HG03439 (cell line): ENCODE data around the gene PLAA.

Experiments
- ATAC-seq: cut with Tn5 transposase; IDR thresholded peaks from one replicate; pipeline ENCODE4 v1.9.1; 2021; ENCODE audit warnings: mild to moderate bottlenecking, moderate library complexity; ENCODE audit not compliant: unreplicated experiment

The PLAA gene

DNA sequence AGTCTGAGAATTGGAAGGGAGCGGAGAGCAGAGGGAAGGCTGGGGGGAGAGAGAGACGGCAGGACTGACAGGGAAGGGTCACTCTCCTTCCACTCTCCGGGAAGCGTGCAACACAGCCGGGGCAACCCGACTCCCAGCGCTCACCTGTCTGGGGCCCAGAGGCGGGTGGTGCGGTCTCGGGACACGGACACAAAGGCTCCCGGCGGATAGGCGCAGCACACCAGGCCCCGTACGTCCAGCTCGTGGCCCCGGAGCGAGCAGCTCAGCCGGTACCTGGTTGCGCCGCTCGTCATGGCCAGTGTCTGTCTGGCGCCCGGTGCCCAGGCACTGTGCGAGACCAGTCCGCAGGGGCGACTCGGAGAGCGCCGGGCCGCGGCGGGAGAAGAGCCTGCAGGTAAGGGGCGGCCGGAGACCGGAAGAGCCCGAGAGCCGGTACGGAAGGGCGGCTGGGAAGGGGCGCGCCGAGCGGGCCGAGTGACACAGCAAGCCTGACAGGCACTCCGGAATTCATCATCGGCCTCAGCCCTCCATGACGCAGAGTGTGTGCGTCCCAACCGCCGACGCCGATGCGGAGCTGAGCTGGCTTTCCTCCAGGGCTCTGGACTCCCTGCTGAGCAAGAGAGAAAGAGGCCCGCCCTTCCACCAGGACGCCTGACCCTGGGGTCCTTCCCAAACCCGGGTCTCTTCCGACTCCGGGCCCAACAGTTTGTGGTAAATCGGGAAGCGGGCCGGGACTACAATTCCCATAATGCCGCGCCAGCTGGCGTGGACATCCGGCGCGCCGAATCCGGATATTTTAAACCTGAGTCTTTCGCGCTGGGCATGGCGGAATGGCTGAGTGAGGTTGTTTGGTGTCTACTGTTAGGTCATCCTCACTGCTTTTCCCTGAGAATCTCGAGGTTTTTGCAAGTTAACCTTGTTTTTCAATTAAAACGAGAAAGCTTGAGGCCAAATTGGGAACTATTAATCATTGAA lies at the start of gene PLAA:
Gene PLAA, minus strand, starts transcription at position 490 of the 975 bp plus-strand sequence. Its CDS starts 197 bp downstream, at position 293.
- ATAC-seq, result peak; percentile 98

GRCh38 chr9:26995810-26996209 lies 48.8 kb upstream of the PLAA start:
- no peak for ATAC-seq

GRCh38 chr9:26983340-26983739 lies 36.3 kb upstream of the PLAA start:
- no peak for ATAC-seq

- no peak for ATAC-seq
Observed at GRCh38 chr9:26975728-26976707, 29.0 kb upstream of the PLAA start.

DNA sequence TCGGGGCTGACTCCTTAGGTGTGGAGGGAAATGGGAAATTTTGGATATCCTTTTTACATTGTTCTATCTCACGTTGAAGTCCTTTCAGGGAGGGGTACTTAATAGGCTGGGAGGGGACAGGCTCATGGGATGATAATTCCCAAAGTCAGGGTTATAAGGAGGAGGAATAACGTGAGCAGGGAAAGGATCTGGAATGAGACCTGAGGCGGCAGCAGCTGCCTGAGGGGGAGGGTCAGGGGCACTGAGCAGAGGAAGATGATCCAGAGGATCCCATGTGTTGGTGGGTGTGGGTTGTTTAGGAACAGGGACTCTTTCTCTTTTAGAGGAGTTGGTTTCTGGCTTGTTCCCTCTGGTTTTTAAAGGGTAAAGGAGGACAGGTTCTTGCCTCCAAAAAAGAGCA lies 27.9 kb upstream of the PLAA start:
- no peak for ATAC-seq

GRCh38 chr9:26973989-26974388 lies 26.9 kb upstream of the PLAA start:
- no peak for ATAC-seq

DNA sequence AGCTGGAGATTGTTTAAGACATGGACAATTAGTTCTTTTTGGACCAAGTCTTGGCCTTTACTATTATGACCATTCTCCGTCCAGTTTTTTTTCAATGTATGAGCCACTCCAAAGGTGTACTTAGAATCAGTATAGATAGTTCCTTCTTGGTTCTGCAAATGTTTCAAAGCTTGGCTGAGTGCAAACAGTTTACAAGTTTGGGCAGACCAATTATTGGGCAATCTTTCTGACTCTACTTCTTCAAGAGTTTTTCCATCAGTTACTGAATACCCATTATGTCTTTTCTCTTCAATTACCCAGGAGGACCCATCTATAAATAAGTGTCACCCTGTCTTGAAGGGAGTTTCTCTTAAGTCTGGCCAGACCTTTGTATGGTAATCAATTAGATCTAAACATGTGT lies 24.7 kb upstream of the PLAA start:
- ATAC-seq, result no peak

- ATAC-seq, result no peak
Observed at GRCh38 chr9:26956860-26957233, 9.8 kb upstream of the PLAA start.

- peak; percentile 98 for ATAC-seq
Observed at GRCh38 chr9:26955921-26956859, 9.1 kb upstream of the PLAA start, which contains the start of gene IFT74. Gene IFT74 (plus strand): TSS chr9:26956412. CDS start chr9:26961968, 5,556 bp downstream.

DNA sequence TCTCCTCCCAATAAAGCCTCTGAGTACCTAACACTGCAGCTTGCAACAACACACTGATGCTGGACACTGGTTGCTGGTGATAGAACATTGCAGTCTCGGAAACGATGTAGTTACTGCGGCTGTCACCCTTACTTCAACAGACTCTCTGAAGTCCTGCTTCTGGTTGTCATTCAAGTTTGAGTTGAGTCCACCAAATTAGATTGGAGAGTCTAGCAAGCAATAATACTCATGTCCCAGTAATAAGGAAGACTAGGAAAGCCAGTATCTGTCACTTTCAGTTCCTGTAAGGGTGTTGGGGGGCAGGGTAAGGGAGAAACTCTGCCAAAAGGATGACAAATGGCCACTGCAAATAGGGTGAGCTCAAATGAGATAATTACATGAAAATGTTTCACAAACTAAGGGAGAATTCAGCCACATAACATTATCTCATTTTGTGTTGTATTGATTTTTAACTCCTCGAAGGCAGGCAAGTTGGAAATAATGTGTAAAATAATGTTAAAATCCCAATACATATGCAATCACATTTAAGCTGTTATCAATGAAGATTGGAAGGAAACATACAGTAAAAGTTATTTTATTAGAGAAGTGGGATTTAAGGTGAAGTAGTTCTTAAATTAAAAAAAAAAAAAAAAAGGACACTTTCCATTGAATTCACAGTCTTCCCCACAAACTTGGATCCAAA lies 8.3 kb upstream of the PLAA start:
- ATAC-seq, result no peak

DNA sequence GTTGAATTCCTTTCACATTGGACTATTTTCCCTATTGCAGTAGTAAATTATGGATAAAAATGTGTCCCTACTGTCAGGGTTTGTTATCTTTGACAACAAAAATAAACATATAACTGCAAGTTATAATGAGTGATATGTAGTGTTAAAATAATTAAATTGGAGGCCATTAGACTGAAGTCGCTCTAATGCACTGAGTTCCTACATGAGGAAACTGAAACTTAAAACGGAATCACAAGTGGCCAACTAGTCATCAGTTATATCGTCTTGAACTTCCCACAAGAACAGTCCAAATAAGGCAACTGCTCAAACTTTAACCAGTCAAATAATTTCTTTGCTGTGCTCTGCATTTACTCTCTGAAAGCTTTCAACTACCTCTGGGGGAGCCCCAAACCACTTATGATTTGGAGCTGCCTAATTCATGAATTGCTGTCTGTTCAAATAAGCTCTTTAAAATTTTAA lies 7.0 kb upstream of the PLAA start:
- no peak for ATAC-seq

GRCh38 chr9:26951794-26952193 lies 4.8 kb upstream of the PLAA start:
- ATAC-seq, result no peak

GRCh38 chr9:26950521-26950920 lies 3.5 kb upstream of the PLAA start:
- ATAC-seq, result no peak

DNA sequence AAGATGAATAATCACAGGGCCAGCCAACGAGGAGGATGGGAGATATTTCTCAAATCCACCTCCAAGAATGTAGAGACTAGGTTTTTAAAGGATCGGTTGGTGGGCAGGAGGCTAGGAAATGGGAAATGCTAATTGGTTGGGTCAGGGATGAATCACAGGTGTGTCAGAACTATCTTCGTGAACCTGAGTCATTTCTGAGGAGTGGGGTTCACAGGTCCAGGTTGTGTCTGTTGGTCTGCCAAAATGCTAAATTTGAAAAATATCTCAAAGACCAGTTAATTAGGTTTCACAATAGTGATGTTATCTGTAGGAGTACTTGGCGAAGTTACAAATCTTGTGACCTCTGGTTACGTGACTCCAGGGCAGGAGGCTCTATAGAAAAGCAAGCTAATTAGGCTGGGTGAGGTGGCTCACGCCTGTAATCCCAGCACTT lies 2.6 kb upstream of the PLAA start:
- no peak for ATAC-seq

GRCh38 chr9:26947736-26948135 lies 694 bp upstream of the PLAA start:
- ATAC-seq, result no peak

GRCh38 chr9:26945591-26945990 lies 1.5 kb downstream of the PLAA start:
- ATAC-seq, result no peak

GRCh38 chr9:26940779-26941178 lies 6.3 kb downstream of the PLAA start:
- no peak for ATAC-seq

DNA sequence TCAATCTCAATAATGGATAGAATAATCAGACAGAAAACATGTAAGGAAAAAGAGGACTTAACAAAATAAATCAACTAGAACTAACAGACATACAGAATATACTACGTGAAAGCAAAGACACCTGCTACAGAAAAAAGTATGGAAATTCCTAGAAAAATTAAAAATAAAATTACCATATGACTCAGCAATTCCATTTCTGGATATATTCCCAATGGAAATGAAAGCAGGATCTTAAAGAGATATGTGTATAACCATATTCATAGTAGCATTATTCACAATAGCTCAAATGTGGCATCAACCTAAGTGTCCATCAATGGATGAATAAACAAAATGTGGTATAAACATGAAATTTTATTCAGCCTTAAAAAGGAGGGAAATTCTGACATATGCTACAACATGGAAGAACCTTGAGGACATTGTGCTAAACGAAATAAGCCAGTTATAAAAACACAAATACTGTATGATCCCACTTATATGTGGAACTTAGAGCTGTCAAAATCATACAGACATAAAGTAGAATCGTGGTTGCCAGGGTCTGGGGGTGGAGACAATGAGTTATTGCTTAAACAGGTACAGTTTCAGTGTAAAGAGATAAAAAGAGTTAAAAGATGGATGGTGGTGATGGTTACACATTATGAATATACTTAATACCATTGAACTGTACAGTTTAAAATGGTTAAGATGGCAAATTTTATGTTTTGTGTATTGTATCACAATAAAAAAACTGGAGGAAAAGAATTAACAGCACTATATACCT lies 6.9 kb downstream of the PLAA start:
- no peak for ATAC-seq
